LNCAP (cell line): Measurements from ENCODE around the gene TRIM26.

ENCODE experiments used
- TF ChIP-seq, protein P1 (sequence below): fragments of 450-650 bp; IDR thresholded peaks from 2 replicates; pipeline ENCODE4 v1.5.1; 2017; ENCODE audit warnings: mild to moderate bottlenecking

Gene TRIM26

DNA sequence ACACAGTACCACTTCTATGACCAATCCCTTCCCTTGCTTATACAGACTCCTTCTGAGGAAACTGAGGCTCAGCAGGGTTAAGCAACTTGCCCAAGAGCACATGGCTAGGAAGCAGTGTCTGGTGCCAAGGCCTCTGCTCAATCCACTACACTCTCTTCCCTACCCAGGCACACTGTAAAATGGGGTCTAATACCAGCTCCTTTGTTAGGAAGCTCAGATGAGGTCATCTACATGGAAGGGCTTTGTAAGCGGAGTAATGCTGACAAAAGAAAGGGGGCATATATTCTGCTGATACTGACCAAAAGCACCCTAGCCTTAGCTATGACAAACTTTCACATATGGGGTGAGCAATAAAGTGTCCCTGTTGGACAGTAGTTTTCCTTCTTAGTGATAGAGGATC lies 9.1 kb downstream of the TRIM26 start:
- TF ChIP-seq, protein P1, sequence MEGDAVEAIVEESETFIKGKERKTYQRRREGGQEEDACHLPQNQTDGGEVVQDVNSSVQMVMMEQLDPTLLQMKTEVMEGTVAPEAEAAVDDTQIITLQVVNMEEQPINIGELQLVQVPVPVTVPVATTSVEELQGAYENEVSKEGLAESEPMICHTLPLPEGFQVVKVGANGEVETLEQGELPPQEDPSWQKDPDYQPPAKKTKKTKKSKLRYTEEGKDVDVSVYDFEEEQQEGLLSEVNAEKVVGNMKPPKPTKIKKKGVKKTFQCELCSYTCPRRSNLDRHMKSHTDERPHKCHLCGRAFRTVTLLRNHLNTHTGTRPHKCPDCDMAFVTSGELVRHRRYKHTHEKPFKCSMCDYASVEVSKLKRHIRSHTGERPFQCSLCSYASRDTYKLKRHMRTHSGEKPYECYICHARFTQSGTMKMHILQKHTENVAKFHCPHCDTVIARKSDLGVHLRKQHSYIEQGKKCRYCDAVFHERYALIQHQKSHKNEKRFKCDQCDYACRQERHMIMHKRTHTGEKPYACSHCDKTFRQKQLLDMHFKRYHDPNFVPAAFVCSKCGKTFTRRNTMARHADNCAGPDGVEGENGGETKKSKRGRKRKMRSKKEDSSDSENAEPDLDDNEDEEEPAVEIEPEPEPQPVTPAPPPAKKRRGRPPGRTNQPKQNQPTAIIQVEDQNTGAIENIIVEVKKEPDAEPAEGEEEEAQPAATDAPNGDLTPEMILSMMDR: no peak

- TF ChIP-seq, protein P1: no peak
Observed at GRCh38 chr6:30202366-30202765, 10.8 kb downstream of the TRIM26 start.

DNA sequence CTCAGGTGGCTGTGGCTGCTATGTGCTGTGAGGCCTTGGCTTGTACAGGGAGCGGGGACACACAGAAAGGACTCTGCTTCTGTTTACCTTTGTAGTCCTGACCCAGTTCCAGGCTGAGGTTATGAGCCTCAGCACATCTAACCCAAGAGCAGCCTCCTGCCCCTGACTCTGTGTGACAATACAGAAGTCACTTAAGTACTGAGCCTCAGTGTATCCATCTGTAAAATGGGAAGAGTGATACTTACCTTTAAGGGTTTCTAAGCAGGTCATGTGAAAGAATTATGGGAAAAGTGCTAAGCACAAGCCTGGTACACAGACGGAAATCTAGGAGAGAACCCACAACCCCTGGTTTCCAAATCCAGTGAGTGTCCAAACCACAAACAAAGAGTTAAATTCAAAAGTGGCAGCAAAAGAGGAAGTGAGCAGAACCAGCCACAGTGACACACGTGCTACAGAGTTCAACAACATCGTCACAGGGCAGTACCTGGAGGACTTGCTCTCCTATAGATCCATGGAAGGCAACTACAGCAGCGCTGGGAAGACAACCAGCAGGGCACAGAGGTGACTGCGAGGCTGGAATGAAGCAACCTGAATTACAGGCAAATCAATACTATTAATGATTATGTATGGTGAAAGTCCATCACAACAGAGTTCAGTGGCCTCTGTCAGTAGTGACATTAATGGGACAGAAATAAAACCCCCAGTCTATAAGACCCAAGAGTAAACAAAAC lies 12.5 kb downstream of the TRIM26 start:
- TF ChIP-seq, protein P1: no peak

DNA sequence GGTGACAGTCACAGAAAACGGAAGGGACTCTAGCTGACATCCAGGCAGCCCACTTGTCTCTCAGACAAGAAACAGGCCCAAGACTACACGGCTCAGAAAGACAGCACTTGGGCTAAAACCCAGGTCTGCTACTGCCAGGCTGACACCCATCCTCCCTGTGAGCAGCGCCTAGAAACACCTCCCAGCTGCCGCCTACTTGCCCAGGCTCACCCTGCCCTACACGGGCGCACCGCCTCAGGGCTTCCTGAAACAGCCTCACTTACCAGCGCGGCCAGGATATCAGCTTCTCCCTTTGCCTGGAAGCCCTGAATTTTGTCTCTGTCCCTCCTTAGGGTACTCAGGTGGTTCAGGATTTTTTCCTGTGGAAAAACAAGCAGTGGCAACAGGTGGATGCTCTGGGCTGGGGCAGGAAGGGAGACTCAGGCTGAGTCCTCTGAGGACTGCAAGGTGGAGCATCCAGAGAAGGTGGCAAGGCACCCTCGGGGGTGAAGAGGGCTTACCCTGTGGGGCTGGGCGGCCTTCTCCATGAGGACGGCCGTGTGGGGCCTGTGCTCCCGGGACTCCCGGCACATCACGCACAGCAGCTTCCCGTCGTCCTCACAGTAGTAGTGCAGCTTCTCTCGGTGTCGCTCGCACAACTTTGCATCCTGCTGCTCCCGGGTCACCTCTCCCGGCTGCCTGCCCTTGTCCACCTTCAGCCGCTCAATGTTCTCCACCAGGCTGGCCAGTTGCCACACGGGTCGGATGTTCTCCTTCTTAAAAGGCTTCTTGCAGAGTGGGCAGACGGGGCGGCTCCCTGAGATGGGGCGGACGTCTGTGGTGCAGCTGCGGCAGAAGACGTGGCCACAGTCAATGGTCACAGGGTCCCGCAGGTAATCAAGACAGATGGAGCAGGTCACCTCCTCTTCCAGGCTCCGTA lies 14.8 kb downstream of the TRIM26 start:
- TF ChIP-seq, protein P1: no peak

- TF ChIP-seq, protein P1: no peak
Observed at GRCh38 chr6:30196376-30196775, 16.8 kb downstream of the TRIM26 start.

GRCh38 chr6:30195951-30196350 lies 17.3 kb downstream of the TRIM26 start:
- TF ChIP-seq, protein P1: no peak

DNA sequence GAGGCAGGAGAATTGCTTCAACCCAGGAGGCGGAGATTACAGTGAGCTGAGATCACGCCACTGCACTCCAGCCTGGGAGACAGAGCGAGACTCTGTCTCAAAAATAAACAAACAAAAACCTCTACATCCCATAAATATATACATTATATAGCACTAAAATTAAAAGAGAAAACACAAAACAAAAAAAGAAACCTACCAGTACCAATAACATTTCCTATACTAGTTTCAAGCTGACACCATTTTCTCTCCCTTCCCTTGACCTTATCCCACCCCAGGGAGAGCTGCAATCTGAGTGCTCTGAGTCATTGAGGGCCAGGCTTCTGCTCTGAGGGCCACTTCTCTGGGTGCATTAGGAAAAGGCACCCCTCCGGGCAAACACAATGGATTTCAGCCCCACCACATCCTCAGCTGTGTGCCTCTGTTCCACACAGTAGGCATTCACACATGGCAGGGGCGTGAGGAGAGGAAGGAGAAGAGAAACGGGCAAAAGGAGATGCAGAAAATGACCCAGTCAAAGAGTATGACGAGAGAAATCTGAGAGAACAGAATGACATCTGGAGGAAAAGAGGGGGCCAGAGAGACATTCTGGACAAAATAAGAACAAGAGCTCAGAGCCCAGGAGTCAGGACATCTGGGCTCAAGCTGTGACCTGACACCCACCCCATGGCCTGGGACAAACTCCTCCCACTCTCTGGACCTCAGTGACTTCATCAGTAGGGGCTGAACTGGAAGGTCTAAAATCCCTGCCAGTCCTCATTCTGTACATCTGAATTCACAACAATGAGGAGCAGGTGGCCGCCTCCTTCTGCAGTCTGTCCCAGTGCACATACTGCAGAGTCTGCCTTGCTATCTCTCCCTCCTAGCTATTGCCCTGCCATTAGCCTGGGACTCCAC lies 18.2 kb downstream of the TRIM26 start:
- TF ChIP-seq, protein P1: no peak
